Endothelial cell of umbilical vein (primary cell): ENCODE data around the gene AQP12B.

Experiments
- CTCF ChIP-seq, 2 donors: IDR thresholded peaks; 1 replicate in 1 of 2; 2 replicates in 1 of 2; pipeline ENCODE4 v1.5.1; 2011; ENCODE audit warnings: low read length in 2 of 2, mild to moderate bottlenecking in 2 of 2, moderate library complexity in 2 of 2, control low read depth in 1 of 2, inconsistent platforms in 1 of 2, low read depth in 1 of 2; ENCODE audit not compliant: insufficient read depth in 1 of 2; ENCODE audit errors: extremely low read depth in 1 of 2
- EZH2 ChIP-seq: IDR thresholded peaks from 2 replicates; pipeline ENCODE4 v1.6.1; 2012; ENCODE audit warnings: borderline replicate concordance, low read depth, mild to moderate bottlenecking, moderate library complexity, low read length, inconsistent platforms; ENCODE audit not compliant: severe bottlenecking
- FOS ChIP-seq: IDR thresholded peaks from 2 replicates; pipeline ENCODE4 v1.6.1; 2011; ENCODE audit warnings: mild to moderate bottlenecking, low read length, moderate library complexity, borderline replicate concordance; ENCODE audit not compliant: insufficient read depth
- MAX ChIP-seq: IDR thresholded peaks from 2 replicates; pipeline ENCODE4 v1.6.1; 2011; ENCODE audit not compliant: insufficient read depth, insufficient read length
- MYC ChIP-seq: IDR thresholded peaks from one replicate; pipeline ENCODE4 v1.6.1; 2011; ENCODE audit warnings: mild to moderate bottlenecking, low read depth, low read length
- POLR2A ChIP-seq: IDR thresholded peaks from 2 replicates; pipeline ENCODE4 v1.6.1; 2012; ENCODE audit warnings: low read depth, mild to moderate bottlenecking, control low read depth, low read length
- POLR2AphosphoS5 ChIP-seq: IDR thresholded peaks from 2 replicates; pipeline ENCODE4 v1.6.1; 2012; ENCODE audit warnings: low read depth, mild to moderate bottlenecking, control low read depth, low read length, moderate library complexity; ENCODE audit not compliant: insufficient read depth

GRCh38 chr2:240629619-240629967, 53.1 kb downstream of the AQP12B start:
- TF ChIP-seq CTCF (IDR thresholded peaks at IDR 0.05; ENCODE audit: extremely low read depth in 1 of 2, insufficient read depth in 1 of 2, low read depth in 1 of 2, low read length in 2 of 2) (no peak), POLR2AphosphoS5 (no peak), POLR2A (no peak), MAX (no peak), EZH2 (no peak), MYC (no peak), FOS (no peak)
